HG03520 (cell line): ENCODE data around the gene CLMN.
"Not testable (repeated sequence)": the region's sequence is repeated elsewhere in the genome, so short reads cannot be mapped to it uniquely, and the experiment has no call there.

Experiments used
- ATAC-seq: cut with Tn5 transposase; IDR thresholded peaks from one replicate; pipeline ENCODE4 v1.9.1; 2021; ENCODE audit warnings: mild to moderate bottlenecking, moderate library complexity; ENCODE audit not compliant: unreplicated experiment

The CLMN gene

GRCh38 chr14:95142208-95142607 lies 177.5 kb downstream of the CLMN start:
- no peak for ATAC-seq

GRCh38 chr14:95141684-95142083 lies 178.0 kb downstream of the CLMN start:
- ATAC-seq: no peak

GRCh38 chr14:95140060-95140858 lies 179.4 kb downstream of the CLMN start:
- no peak for ATAC-seq

- ATAC-seq: no peak
Measured at GRCh38 chr14:95138876-95139275, 180.8 kb downstream of the CLMN start.

- ATAC-seq: not testable (repeated sequence)
Measured at GRCh38 chr14:95138455-95138854, 181.3 kb downstream of the CLMN start.

- ATAC-seq: no peak
Measured at GRCh38 chr14:95137804-95138167, 181.9 kb downstream of the CLMN start.

- no peak for ATAC-seq
Measured at GRCh38 chr14:95137164-95137803, 182.4 kb downstream of the CLMN start.

GRCh38 chr14:95136631-95137030 lies 183.1 kb downstream of the CLMN start:
- ATAC-seq: no peak

- ATAC-seq: no peak
Measured at GRCh38 chr14:95134304-95134933, 185.3 kb downstream of the CLMN start.

- ATAC-seq: no peak
Measured at GRCh38 chr14:95133282-95133681, 186.4 kb downstream of the CLMN start.

- no peak for ATAC-seq
Measured at GRCh38 chr14:95132760-95133159, 186.9 kb downstream of the CLMN start.
